ENCODE data around the gene SEMA4D.
A peak's percentile ranks its signal among the peaks of the same experiment; 100 is the strongest.

The SEMA4D gene

DNA sequence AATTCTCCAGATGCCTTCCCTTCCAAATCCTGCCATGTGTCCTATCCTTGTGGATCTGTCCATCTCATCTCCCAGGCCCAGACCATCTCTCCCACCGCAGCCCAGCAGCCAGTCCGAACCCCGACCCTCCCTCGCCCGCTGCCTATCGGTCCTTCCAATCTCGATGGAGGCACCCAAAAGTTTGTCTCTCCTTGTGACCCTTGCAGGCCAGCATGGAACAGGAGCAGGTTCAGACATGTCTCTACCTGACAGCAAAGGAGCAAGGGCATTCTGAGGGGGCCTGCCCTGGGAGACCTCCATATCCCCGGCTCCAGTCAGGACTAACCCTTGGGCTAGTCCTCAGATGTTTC, 51.0 kb downstream of the SEMA4D start:
- Histone ChIP-seq H3K27me3 (ENCODE audit: insufficient read depth, low read length, poor library complexity) (no peaks in the 10 kb centered on the region), H3K27ac (ENCODE audit: low read length) (no peak overlapping the region), H4K20me1 (ENCODE audit: insufficient read depth, low read length) (peaks cover 91% of the 10 kb centered on the region), H3K9ac (ENCODE audit: low read depth, low read length) (no peak overlapping the region), H2AFZ (ENCODE audit: low read depth, low read length) (no peak overlapping the region), H3K4me2 (ENCODE audit: insufficient read depth, low read length) (no peak overlapping the region), H3K36me3 (ENCODE audit: insufficient read depth, low read length) (peaks cover 86% of the 10 kb centered on the region), H3K4me1 (ENCODE audit: insufficient read depth, low read length) (no peaks in the 10 kb centered on the region; the same call in 1 of the 2 replicates), H3K4me3 (ENCODE audit: low read depth in 1 of 2, low read length in 2 of 2) (no peak overlapping the region), H3K9me3 (ENCODE audit: insufficient read depth, low read length, severe bottlenecking) (no peaks in the 10 kb centered on the region), H3K79me2 (ENCODE audit: insufficient read depth, low read length) (peaks cover 100% of the 10 kb centered on the region)
- TF ChIP-seq, protein P1, sequence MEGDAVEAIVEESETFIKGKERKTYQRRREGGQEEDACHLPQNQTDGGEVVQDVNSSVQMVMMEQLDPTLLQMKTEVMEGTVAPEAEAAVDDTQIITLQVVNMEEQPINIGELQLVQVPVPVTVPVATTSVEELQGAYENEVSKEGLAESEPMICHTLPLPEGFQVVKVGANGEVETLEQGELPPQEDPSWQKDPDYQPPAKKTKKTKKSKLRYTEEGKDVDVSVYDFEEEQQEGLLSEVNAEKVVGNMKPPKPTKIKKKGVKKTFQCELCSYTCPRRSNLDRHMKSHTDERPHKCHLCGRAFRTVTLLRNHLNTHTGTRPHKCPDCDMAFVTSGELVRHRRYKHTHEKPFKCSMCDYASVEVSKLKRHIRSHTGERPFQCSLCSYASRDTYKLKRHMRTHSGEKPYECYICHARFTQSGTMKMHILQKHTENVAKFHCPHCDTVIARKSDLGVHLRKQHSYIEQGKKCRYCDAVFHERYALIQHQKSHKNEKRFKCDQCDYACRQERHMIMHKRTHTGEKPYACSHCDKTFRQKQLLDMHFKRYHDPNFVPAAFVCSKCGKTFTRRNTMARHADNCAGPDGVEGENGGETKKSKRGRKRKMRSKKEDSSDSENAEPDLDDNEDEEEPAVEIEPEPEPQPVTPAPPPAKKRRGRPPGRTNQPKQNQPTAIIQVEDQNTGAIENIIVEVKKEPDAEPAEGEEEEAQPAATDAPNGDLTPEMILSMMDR (IDR thresholded peaks at IDR 0.05; ENCODE audit: borderline replicate concordance, extremely low read depth, low read length, poor library complexity, severe bottlenecking): no peak
- TF ChIP-seq EZH2 (IDR thresholded peaks at IDR 0.05; ENCODE audit: borderline replicate concordance, low read depth, low read length, severe bottlenecking): no peak
- ATAC-seq (ENCODE audit: insufficient read depth, low read depth) (no peak), DNase-seq (no peak)

DNA sequence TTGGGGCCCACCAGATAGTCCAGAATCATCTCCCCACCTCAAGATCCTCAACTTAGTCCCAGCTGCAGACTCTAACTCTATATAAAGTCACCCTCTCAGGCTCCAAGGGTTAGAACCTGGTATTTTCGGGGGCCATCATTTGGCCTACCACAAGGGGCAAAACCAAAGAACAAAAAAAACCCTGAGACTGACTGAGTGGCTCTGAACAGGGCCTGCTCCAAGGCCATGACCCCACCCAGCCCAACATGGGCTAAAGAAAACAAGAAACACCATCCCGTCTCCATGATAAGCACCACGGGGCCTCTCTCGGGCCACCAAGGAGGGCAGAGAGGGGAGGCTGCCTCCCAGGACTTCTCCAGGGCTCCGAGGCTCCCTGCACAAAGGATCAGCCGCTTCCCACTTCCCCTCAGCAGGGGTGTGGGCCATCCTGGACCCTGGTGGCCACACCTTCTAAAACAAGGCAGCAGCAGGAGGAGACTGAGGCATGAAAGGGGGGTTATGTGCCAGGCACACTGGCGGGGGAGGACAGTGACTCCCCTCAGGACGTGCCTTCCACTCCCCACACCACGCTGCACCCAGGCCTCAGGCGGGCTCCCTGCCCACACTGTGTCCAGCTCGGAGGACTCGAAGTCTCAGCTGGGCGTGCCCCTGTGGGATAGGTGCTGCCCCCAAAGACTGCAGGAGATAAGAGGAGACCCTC, 51.5 kb downstream of the SEMA4D start:
- peaks cover 86% of the 10 kb centered on the region for H3K36me3 ChIP-seq (ENCODE audit: insufficient read depth, low read length)
- DNase-seq (no peak), ATAC-seq (ENCODE audit: insufficient read depth, low read depth) (no peak)
- H3K27me3 ChIP-seq (ENCODE audit: insufficient read depth, low read length, poor library complexity): no peaks in the 10 kb centered on the region
- no peak overlapping the region for H3K9ac ChIP-seq (ENCODE audit: low read depth, low read length)
- H3K4me3 ChIP-seq (ENCODE audit: low read depth in 1 of 2, low read length in 2 of 2): no peak overlapping the region
- TF ChIP-seq, protein P1 (IDR thresholded peaks at IDR 0.05; ENCODE audit: borderline replicate concordance, extremely low read depth, low read length, poor library complexity, severe bottlenecking): no peak
- no peak for TF ChIP-seq EZH2 (IDR thresholded peaks at IDR 0.05; ENCODE audit: borderline replicate concordance, low read depth, low read length, severe bottlenecking)
- H3K4me1 ChIP-seq (ENCODE audit: insufficient read depth, low read length): no peaks in the 10 kb centered on the region; the same call in 1 of the 2 replicates
- no peak overlapping the region for H2AFZ ChIP-seq (ENCODE audit: low read depth, low read length)
- peaks cover 92% of the 10 kb centered on the region for H4K20me1 ChIP-seq (ENCODE audit: insufficient read depth, low read length)
- H3K4me2 ChIP-seq (ENCODE audit: insufficient read depth, low read length): no peak overlapping the region
- H3K27ac ChIP-seq (ENCODE audit: low read length): peak overlapping the region; percentile 20; the same call in 1 of the 2 replicates
- no peaks in the 10 kb centered on the region for H3K9me3 ChIP-seq (ENCODE audit: insufficient read depth, low read length, severe bottlenecking)
- H3K79me2 ChIP-seq (ENCODE audit: insufficient read depth, low read length): peaks cover 100% of the 10 kb centered on the region

GRCh38 chr9:89445801-89446251, 52.1 kb downstream of the SEMA4D start:
- Histone ChIP-seq H3K36me3 (ENCODE audit: insufficient read depth, low read length) (peaks cover 87% of the 10 kb centered on the region), H3K4me3 (ENCODE audit: low read depth in 1 of 2, low read length in 2 of 2) (no peak overlapping the region), H3K27me3 (ENCODE audit: insufficient read depth, low read length, poor library complexity) (no peaks in the 10 kb centered on the region), H3K4me2 (ENCODE audit: insufficient read depth, low read length) (no peak overlapping the region), H3K9ac (ENCODE audit: low read depth, low read length) (no peak overlapping the region), H3K4me1 (ENCODE audit: insufficient read depth, low read length) (no peaks in the 10 kb centered on the region; the same call in 1 of the 2 replicates), H3K79me2 (ENCODE audit: insufficient read depth, low read length) (peaks cover 100% of the 10 kb centered on the region), H3K27ac (ENCODE audit: low read length) (peak overlapping the region; percentile 20; the same call in 1 of the 2 replicates), H2AFZ (ENCODE audit: low read depth, low read length) (no peak overlapping the region), H4K20me1 (ENCODE audit: insufficient read depth, low read length) (peaks cover 94% of the 10 kb centered on the region), H3K9me3 (ENCODE audit: insufficient read depth, low read length, severe bottlenecking) (no peaks in the 10 kb centered on the region)
- no peak for DNase-seq
- TF ChIP-seq, protein P1 (IDR thresholded peaks at IDR 0.05; ENCODE audit: borderline replicate concordance, extremely low read depth, low read length, poor library complexity, severe bottlenecking): no peak
- TF ChIP-seq EZH2 (IDR thresholded peaks at IDR 0.05; ENCODE audit: borderline replicate concordance, low read depth, low read length, severe bottlenecking): no peak
- no peak for ATAC-seq (ENCODE audit: insufficient read depth, low read depth)
